A673 (cell line): ENCODE measurements around the gene CREB3L2.

Source experiments
- EZH2 ChIP-seq: fragments of 200-600 bp; sonication (generic); IDR thresholded peaks from 2 replicates; pipeline ENCODE4 v1.6.1; 2017; ENCODE audit warnings: borderline replicate concordance, low read depth, mild to moderate bottlenecking, mixed read lengths, antibody characterized with exemption, low read length; ENCODE audit not compliant: poor library complexity, severe bottlenecking
- TF ChIP-seq, protein P1 (sequence below): fragments of 300-800, 200-600 bp; sonication (generic); conservative IDR thresholded peaks from 2 replicates; pipeline ENCODE4 v1.5.1; 2017; ENCODE audit warnings: low read depth, mild to moderate bottlenecking, antibody characterized with exemption, low read length, moderate library complexity, mixed read lengths

DNA sequence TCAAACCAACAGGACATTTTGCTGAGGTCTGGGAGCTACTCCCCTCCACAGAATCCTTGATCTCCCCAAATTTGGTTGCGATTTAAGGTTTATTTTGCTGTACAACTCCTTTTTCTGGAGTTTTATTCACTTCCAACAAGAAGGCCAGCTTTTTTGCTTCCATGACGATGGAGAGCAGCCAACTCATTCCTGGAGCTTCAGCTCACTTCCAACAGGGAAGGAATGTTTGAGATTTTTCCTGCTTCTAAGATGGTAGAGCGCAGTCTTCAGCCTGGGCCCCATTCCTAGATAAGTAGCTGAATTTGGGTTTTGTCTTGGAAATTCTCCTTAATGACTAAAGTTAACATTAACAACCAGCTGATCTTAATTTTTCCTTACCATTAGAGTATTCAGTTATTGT lies 30.9 kb upstream of the CREB3L2 start:
- TF ChIP-seq, protein P1, sequence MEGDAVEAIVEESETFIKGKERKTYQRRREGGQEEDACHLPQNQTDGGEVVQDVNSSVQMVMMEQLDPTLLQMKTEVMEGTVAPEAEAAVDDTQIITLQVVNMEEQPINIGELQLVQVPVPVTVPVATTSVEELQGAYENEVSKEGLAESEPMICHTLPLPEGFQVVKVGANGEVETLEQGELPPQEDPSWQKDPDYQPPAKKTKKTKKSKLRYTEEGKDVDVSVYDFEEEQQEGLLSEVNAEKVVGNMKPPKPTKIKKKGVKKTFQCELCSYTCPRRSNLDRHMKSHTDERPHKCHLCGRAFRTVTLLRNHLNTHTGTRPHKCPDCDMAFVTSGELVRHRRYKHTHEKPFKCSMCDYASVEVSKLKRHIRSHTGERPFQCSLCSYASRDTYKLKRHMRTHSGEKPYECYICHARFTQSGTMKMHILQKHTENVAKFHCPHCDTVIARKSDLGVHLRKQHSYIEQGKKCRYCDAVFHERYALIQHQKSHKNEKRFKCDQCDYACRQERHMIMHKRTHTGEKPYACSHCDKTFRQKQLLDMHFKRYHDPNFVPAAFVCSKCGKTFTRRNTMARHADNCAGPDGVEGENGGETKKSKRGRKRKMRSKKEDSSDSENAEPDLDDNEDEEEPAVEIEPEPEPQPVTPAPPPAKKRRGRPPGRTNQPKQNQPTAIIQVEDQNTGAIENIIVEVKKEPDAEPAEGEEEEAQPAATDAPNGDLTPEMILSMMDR = no peak
- TF ChIP-seq EZH2 = no peak
